DOHH2 (cell line): ENCODE results near the gene P4HA2.

Experiments used
- H3F3A ChIP-seq: fragments of 200-600 bp; sonication (generic), shearing (Covaris generic); 2 replicates; pipeline ENCODE4 v1.6.0; 2016; ENCODE audit warnings: antibody characterized with exemption, mild to moderate bottlenecking; ENCODE audit not compliant: control insufficient read depth, insufficient read depth
- H3K27ac ChIP-seq: fragments of 200-600 bp; sonication (generic); 2 replicates; pipeline ENCODE4 v1.5.1; 2014; ENCODE audit warnings: low read depth, mild to moderate bottlenecking, low read length, moderate library complexity
- H3K27me3 ChIP-seq: fragments of 200-600 bp; sonication (generic); 2 replicates; pipeline ENCODE4 v1.6.1; 2014; ENCODE audit warnings: mild to moderate bottlenecking, low read length, mixed read lengths; ENCODE audit not compliant: control insufficient read depth
- H3K36me3 ChIP-seq: fragments of 200-600 bp; sonication (generic); 2 replicates; pipeline ENCODE4 v1.6.1; 2014; ENCODE audit warnings: mild to moderate bottlenecking, low read length, moderate library complexity, mixed read lengths; ENCODE audit not compliant: control insufficient read depth
- H3K4me1 ChIP-seq: fragments of 200-600 bp; sonication (generic); 2 replicates; pipeline ENCODE4 v1.6.1; 2014; ENCODE audit warnings: mild to moderate bottlenecking, low read length, mixed read lengths; ENCODE audit not compliant: control insufficient read depth
- H3K4me2 ChIP-seq: fragments of 200-600 bp; sonication (generic); 2 replicates; pipeline ENCODE4 v1.6.0; 2014; ENCODE audit warnings: mild to moderate bottlenecking, low read length, moderate library complexity
- H3K4me3 ChIP-seq: fragments of 200-600 bp; sonication (generic); 2 replicates; pipeline ENCODE4 v1.5.1; 2014; ENCODE audit warnings: mild to moderate bottlenecking, low read length, mixed read lengths
- H3K79me2 ChIP-seq: fragments of 200-600 bp; sonication (generic); 2 replicates; pipeline ENCODE4 v1.6.1; 2014; ENCODE audit warnings: mild to moderate bottlenecking, low read length, mixed read lengths; ENCODE audit not compliant: control insufficient read depth
- H3K9me2 ChIP-seq: fragments of 200-600 bp; sonication (generic); replicated peaks from 2 replicates; pipeline ENCODE4 v1.6.1; 2014; ENCODE audit warnings: mild to moderate bottlenecking, low read length, mixed read lengths; ENCODE audit not compliant: control insufficient read depth
- H3K9me3 ChIP-seq: fragments of 200-600 bp; sonication (generic); 2 replicates; pipeline ENCODE4 v1.6.1; 2014; ENCODE audit warnings: antibody characterized with exemption, low read length, mixed read lengths; ENCODE audit not compliant: control insufficient read depth, insufficient read depth
- H4K20me1 ChIP-seq: fragments of 200-600 bp; sonication (generic); 2 replicates; pipeline ENCODE4 v1.6.0; 2014; ENCODE audit warnings: low read depth, mild to moderate bottlenecking, antibody characterized with exemption, low read length, moderate library complexity; ENCODE audit not compliant: control insufficient read depth, insufficient read depth
- CTCF ChIP-seq: fragments of 200-600 bp; sonication (generic); IDR thresholded peaks from one replicate; pipeline ENCODE4 v1.5.1; 2014; ENCODE audit warnings: antibody characterized with exemption, mild to moderate bottlenecking, low read depth, low read length; ENCODE audit not compliant: poor library complexity, severe bottlenecking
- EZH2phosphoT487 ChIP-seq: fragments of 200-600 bp; sonication (generic); IDR thresholded peaks from 2 replicates; pipeline ENCODE4 v1.6.1; 2017; ENCODE audit warnings: borderline replicate concordance, mild to moderate bottlenecking, antibody characterized with exemption, low read length, moderate library complexity, mixed read lengths

The P4HA2 gene

GRCh38 chr5:132245593-132245992 lies 17.9 kb upstream of the P4HA2 start:
- no peak for TF ChIP-seq EZH2phosphoT487
- TF ChIP-seq CTCF: no peak

DNA sequence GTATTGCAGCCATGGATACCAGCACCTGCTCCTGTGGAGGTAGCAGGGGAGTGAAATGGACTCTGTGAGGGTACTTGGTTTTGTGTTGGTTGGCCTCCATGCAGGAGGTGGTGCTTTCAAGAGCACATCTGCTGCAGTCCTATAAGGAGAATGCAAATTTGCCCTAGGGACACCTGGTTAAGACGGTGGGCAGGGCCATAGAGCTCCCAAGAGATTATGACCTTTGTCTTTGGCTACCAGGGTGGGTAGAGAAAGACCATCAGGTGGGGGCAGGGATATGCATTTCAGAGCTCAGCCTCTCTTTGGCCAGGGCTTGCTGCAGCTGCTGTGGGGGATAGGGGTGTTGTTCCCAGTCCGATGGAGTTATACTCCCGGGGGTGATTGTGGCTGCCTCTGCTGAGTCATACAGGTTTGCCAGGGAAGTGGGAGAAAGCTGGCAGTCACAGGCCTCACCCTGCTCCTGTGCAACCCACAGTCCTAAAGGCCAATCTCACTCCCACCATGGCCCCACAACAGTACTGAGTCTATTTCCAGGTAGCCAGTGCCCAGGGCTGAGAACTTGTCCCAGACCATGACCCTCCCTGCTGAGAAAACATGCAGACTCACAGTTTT lies 15.8 kb upstream of the P4HA2 start:
- H3K4me3 ChIP-seq: no peak overlapping the region
- no peaks in the 10 kb centered on the region for H3K9me3 ChIP-seq
- no peak overlapping the region for H3K4me2 ChIP-seq
- TF ChIP-seq EZH2phosphoT487 (no peak), CTCF (no peak)
- no peaks in the 10 kb centered on the region for H4K20me1 ChIP-seq
- H3K27me3 ChIP-seq: no peaks in the 10 kb centered on the region
- H3K79me2 ChIP-seq: no peaks in the 10 kb centered on the region
- no peaks in the 10 kb centered on the region for H3K9me2 ChIP-seq
- no peaks in the 10 kb centered on the region for H3K4me1 ChIP-seq
- no peaks in the 10 kb centered on the region for H3K36me3 ChIP-seq
- no peak overlapping the region for H3K27ac ChIP-seq
- H3F3A ChIP-seq: no peaks in the 10 kb centered on the region

More at GRCh38 chr5:132245593-132245992, 17.9 kb upstream of the P4HA2 start:
- no peaks in the 10 kb centered on the region for H3K27me3 ChIP-seq
- H3K4me3 ChIP-seq: no peak overlapping the region
- no peak overlapping the region for H3K4me2 ChIP-seq
- no peaks in the 10 kb centered on the region for H3K9me3 ChIP-seq
- H3K4me1 ChIP-seq: no peaks in the 10 kb centered on the region
- H3K9me2 ChIP-seq: no peaks in the 10 kb centered on the region
- H3K36me3 ChIP-seq: no peaks in the 10 kb centered on the region
- no peaks in the 10 kb centered on the region for H3F3A ChIP-seq
- no peaks in the 10 kb centered on the region for H3K79me2 ChIP-seq
- H3K27ac ChIP-seq: no peak overlapping the region
- H4K20me1 ChIP-seq: no peaks in the 10 kb centered on the region

GRCh38 chr5:132239776-132240175 lies 12.1 kb upstream of the P4HA2 start:
- Histone ChIP-seq H3K9me3 (no peaks in the 10 kb centered on the region), H3K36me3 (no peaks in the 10 kb centered on the region), H3K4me2 (no peak overlapping the region), H3K4me1 (0 out of 2 replicates have a peak, but pooled peaks cover 3% of the 10 kb centered on the region), H3K79me2 (no peaks in the 10 kb centered on the region), H3K9me2 (no peaks in the 10 kb centered on the region), H3K27me3 (no peaks in the 10 kb centered on the region), H3K4me3 (no peak overlapping the region), H3K27ac (no peak overlapping the region), H4K20me1 (no peaks in the 10 kb centered on the region), H3F3A (no peaks in the 10 kb centered on the region)
- TF ChIP-seq EZH2phosphoT487 (no peak), CTCF (no peak)
